NT2/D1 (cell line): ENCODE results near the gene SNX9.

Source experiments
- SUZ12 ChIP-seq: IDR thresholded peaks from 2 replicates; pipeline ENCODE4 v1.6.1; 2011; ENCODE audit not compliant: insufficient read length, insufficient read depth; ENCODE audit errors: extremely low read depth
- YY1 ChIP-seq: IDR thresholded peaks from 2 replicates; pipeline ENCODE4 v1.6.1; 2011; ENCODE audit not compliant: insufficient read length, insufficient read depth

DNA sequence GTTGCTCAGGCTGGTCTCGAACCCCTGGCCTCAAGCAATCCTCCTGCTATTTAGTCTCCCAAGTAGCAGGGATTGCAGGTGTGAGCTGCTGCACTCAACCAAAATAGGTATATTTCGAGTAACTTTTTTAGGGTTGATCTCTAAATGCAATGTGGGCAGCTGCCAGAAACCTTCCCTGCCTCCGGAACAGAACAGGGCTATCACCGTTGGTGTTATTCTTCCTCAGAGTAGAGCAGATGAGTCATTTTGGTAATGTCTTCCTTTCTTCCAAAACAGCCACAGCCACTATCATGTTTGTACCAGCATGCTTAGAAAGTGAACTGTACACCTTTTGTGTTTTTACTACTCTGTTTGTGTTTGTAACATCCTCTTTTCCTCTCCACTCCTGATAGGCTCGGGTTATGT is 44.1 kb downstream of the SNX9 start:
- TF ChIP-seq SUZ12 (no peak), YY1 (no peak)
